Medulla oblongata (tissue), 1 donor: ENCODE measurements around the gene SPRR2D.
A peak's percentile ranks its signal among the peaks of the same experiment; 100 is the strongest.
"Not testable (repeated sequence)": the region's sequence is repeated elsewhere in the genome, so short reads cannot be mapped to it uniquely, and the experiment has no call there.

Experiments used
- DNase-seq: peaks from one replicate; pipeline ENCODE4 v3.0.0-alpha.2; 2015; ENCODE audit errors: extremely low spot score

The SPRR2D gene

GRCh38 chr1:153011235-153011758 lies 29.6 kb downstream of the SPRR2D start:
- DNase-seq = not testable (repeated sequence)

GRCh38 chr1:153001382-153001781 lies 39.5 kb downstream of the SPRR2D start, which contains the start of gene SPRR3:
SPRR3 (plus strand) TSS chr1:153001749; CDS start chr1:153003021, 1,272 bp downstream.
- no peak for DNase-seq

- no peak for DNase-seq
Observed at GRCh38 chr1:153000294-153000693, 40.6 kb downstream of the SPRR2D start.

- no peak for DNase-seq
Observed at GRCh38 chr1:152999818-153000217, 41.1 kb downstream of the SPRR2D start.

DNA sequence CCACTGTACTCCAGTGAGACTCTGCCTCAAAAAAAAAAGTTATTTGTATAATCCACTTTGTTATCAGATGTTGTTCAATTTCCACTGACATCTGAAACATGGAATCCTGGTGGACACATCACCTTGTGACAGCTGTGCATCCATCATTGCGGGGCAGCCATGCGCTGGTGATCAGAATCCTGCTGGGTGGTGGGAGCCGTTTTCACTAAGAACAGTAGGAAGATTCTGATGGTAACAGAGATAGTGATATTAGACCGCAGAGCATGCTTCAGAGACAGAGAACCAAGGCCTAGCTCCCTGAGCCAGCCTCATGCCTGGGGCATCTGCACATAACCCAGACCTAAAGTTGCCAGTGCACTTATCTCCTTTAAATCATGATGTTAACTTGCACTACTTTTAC lies 42.4 kb downstream of the SPRR2D start:
- DNase-seq = no peak

DNA sequence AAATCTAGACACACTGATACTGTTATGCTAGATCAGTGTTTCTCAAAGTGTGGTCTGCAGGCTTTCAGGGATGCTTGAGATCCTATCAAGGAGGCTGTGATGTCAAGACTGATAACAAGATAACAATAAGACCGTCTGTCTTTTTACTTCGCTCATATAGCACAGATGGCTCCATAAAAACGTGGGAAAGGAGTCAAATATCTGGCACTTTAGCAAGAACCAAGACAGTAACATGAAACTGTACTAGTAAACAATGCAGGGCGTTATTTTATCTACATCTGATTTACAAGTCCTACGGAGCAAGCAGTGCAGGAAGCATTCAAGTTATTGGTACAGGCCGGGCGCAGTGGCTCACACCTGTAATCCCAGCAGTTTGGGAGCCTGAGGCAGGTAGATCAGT lies 43.0 kb downstream of the SPRR2D start:
- no peak for DNase-seq

DNA sequence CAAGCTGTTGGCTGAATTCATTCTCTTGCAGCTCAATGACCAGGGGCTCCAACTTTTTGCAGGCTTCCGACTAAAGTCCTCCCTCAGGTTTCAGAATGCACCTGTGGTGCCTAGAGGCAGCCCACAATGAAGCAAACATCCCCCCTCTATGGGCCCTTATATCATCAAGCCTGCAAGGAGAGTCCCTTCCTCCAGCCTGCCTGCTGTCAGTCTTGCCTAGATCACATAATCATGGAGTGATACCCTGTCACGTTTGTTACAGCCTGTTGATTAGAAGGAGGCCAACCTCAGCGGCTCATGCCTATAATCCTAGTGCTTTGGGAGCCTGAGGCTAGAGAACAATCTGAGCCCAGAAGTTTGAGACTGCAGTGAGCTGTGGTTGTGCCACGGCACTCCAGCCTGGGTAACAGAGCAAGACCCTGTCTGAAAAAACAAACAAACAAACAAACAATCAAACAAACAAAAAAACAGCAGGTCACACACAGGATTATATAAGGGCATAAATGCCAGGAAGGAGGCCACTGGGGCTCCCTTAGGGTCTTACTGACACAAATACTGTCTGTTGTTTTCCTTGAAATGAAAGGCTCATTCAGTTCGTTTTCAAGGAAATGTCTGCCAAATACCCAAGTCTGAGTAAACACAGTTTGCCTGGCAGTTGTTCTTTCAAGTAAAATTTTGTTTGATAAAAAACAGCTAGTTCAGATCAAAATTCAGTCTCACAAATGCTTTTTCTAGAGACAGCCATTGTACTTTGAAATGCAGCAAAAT lies 44.1 kb downstream of the SPRR2D start:
- DNase-seq = peak; percentile 65

- no peak for DNase-seq
Observed at GRCh38 chr1:152995842-152996241, 45.1 kb downstream of the SPRR2D start.

DNA sequence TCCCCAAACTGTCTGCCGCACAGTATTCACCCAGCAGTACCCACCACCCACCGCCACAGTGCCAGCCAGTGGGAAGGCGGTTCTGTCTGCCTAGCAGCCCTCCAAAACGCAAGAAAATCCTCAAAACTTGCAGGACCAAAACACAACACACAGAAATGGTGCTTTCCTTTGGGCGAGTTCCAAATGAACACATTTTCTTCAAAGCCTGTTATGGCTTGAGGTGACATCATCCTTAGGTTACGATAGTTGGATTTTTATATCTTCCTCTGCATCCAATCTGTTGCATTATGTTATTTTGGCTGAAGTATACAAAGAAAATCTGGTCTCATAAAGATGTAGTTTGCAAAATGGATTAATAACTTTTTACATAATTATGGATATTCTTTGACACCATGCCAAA lies 47.7 kb downstream of the SPRR2D start:
- DNase-seq = no peak
